ENCODE measurements around the gene PDCD7.

DNA sequence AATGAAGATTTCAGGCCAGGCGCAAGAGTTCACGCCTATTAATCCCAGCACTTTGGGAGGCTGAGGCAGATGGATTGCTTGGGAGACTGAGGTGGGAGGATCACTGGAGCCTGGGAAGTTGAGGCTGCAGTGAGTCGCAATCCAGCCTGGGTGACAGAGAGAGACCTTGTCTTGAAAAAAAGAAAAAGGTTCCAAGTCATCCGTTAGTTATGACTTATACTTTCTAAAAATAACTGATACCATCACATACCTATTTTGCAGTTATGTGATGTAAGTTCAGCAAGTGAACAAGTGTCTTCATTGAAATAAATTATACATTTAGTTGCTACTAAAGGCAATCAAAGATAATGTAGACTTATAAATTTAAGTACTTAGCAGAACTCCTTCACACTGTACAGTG, 29.4 kb upstream of the PDCD7 start:
- TF ChIP-seq, protein P1, sequence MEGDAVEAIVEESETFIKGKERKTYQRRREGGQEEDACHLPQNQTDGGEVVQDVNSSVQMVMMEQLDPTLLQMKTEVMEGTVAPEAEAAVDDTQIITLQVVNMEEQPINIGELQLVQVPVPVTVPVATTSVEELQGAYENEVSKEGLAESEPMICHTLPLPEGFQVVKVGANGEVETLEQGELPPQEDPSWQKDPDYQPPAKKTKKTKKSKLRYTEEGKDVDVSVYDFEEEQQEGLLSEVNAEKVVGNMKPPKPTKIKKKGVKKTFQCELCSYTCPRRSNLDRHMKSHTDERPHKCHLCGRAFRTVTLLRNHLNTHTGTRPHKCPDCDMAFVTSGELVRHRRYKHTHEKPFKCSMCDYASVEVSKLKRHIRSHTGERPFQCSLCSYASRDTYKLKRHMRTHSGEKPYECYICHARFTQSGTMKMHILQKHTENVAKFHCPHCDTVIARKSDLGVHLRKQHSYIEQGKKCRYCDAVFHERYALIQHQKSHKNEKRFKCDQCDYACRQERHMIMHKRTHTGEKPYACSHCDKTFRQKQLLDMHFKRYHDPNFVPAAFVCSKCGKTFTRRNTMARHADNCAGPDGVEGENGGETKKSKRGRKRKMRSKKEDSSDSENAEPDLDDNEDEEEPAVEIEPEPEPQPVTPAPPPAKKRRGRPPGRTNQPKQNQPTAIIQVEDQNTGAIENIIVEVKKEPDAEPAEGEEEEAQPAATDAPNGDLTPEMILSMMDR (IDR thresholded peaks at IDR 0.05) = no peak
- TF ChIP-seq POLR2A (IDR thresholded peaks at IDR 0.05) = no peak
